Tibial artery (tissue), 4 donors: Measurements from ENCODE around the gene CCDC18.
A peak's percentile ranks its signal among the peaks of the same experiment; 100 is the strongest.

Experiments used
- DNase-seq, 2 donors: peaks; one replicate each; pipeline ENCODE4 v3.0.0-alpha.2; 2019
- H3K27ac ChIP-seq, 2 donors: fragments of 200-600 bp; sonication (generic) in 1 of 2; 1 replicate in 1 of 2; 2 replicates in 1 of 2; pipeline ENCODE4 v1.5.1; 2018 to 2019; ENCODE audit warnings: mild to moderate bottlenecking in 1 of 2
- H3K27me3 ChIP-seq, 2 donors: fragments of 200-600 bp; sonication (generic) in 1 of 2; one replicate each; pipeline versions ENCODE4 v1.5.1 to v1.6.0; 2016 to 2019
- H3K36me3 ChIP-seq, 3 donors: fragments of 200-600 bp; sonication (generic) in 2 of 3; one replicate each; pipeline ENCODE4 v1.5.1; 2016 to 2019; ENCODE audit warnings: mild to moderate bottlenecking in 2 of 3
- H3K4me1 ChIP-seq, 4 donors: fragments of 200-600 bp; sonication (generic) in 2 of 4; 1 replicate in 3 of 4; 2 replicates in 1 of 4; pipeline ENCODE4 v1.5.1; 2016 to 2019
- H3K4me3 ChIP-seq, 2 donors: fragments of 200-600 bp; sonication (generic) in 1 of 2; 1 replicate in 1 of 2; 2 replicates in 1 of 2; pipeline ENCODE4 v1.5.1; 2018 to 2019; ENCODE audit warnings: mild to moderate bottlenecking in 2 of 2
- H3K9me3 ChIP-seq, 3 donors: fragments of 200-600 bp; sonication (generic) in 1 of 3; one replicate each; pipeline ENCODE4 v1.5.1; 2016 to 2019
- CTCF ChIP-seq, 2 experiments: fragments of 200-600 bp in 1 of 2; fragments of 450-650 bp in 1 of 2; IDR thresholded peaks; one replicate each; pipeline ENCODE4 v1.5.1; 2017 to 2019; ENCODE audit warnings: antibody characterized with exemption in 2 of 2, mild to moderate bottlenecking in 1 of 2, moderate library complexity in 1 of 2
- intact Hi-C: fragments of 100-400 bp; cut with DNase I; formaldehyde crosslinking; loops from one replicate; pipeline ENCODE4 v1.15.0; 2023; ENCODE audit warnings: low total_unique reads

CCDC18 gene

GRCh38 chr1:93283496-93283895 lies 103.0 kb downstream of the CCDC18 start:
- TF ChIP-seq CTCF (IDR thresholded peaks at IDR 0.05) = no peak
- H3K9me3 ChIP-seq = no peaks in the 10 kb centered on the region
- no peak overlapping the region for H3K27ac ChIP-seq
- H3K27me3 ChIP-seq = no peaks in the 10 kb centered on the region
- H3K4me1 ChIP-seq = no peaks in the 10 kb centered on the region
- no peak for DNase-seq
- peaks cover 3 to 12% (median 4%) of the 10 kb centered on the region in 3 donors for H3K36me3 ChIP-seq
- no peak overlapping the region for H3K4me3 ChIP-seq
- intact Hi-C loops = no loop called here

GRCh38 chr1:93288558-93288957 lies 108.0 kb downstream of the CCDC18 start:
- DNase-seq = no peak
- H3K27ac ChIP-seq = no peak overlapping the region
- H3K9me3 ChIP-seq = no peaks in the 10 kb centered on the region
- no peak for TF ChIP-seq CTCF (IDR thresholded peaks at IDR 0.05)
- H3K36me3 ChIP-seq = peaks cover 5 to 25% (median 8%) of the 10 kb centered on the region in 3 donors
- H3K27me3 ChIP-seq = no peaks in the 10 kb centered on the region
- H3K4me1 ChIP-seq = no peaks in the 10 kb centered on the region
- no peak overlapping the region for H3K4me3 ChIP-seq
- intact Hi-C loops = no loop called here

- Histone ChIP-seq H3K4me3 (no peak overlapping the region), H3K9me3 (no peaks in the 10 kb centered on the region), H3K27ac (no peak overlapping the region), H3K4me1 (no peaks in the 10 kb centered on the region), H3K36me3 (peaks cover 0 to 6% (median 0%) of the 10 kb centered on the region in 3 donors), H3K27me3 (no peaks in the 10 kb centered on the region)
- TF ChIP-seq CTCF (IDR thresholded peaks at IDR 0.05) = no peak
- DNase-seq = no peak
- intact Hi-C loops = no loop called here
Observed at GRCh38 chr1:93296555-93297154, 116.1 kb downstream of the CCDC18 start.

- intact Hi-C loops = no loop called here
- Histone ChIP-seq H3K36me3 (peaks cover 0 to 6% (median 0%) of the 10 kb centered on the region in 3 donors), H3K4me1 (no peaks in the 10 kb centered on the region), H3K4me3 (no peak overlapping the region), H3K9me3 (no peaks in the 10 kb centered on the region), H3K27me3 (no peaks in the 10 kb centered on the region), H3K27ac (no peak overlapping the region)
- no peak for DNase-seq
- no peak for TF ChIP-seq CTCF (IDR thresholded peaks at IDR 0.05)
Observed at GRCh38 chr1:93301131-93301530, 120.6 kb downstream of the CCDC18 start.

GRCh38 chr1:93302078-93302477 lies 121.6 kb downstream of the CCDC18 start:
- Histone ChIP-seq H3K4me3 (no peak overlapping the region), H3K27me3 (no peaks in the 10 kb centered on the region), H3K27ac (no peak overlapping the region), H3K4me1 (no peaks in the 10 kb centered on the region), H3K9me3 (no peaks in the 10 kb centered on the region), H3K36me3 (peaks cover 0 to 6% (median 0%) of the 10 kb centered on the region in 3 donors)
- no peak for TF ChIP-seq CTCF (IDR thresholded peaks at IDR 0.05)
- no peak for DNase-seq
- intact Hi-C loops = no loop called here

GRCh38 chr1:93304716-93305138 lies 124.2 kb downstream of the CCDC18 start:
- no peak overlapping the region for H3K4me3 ChIP-seq
- H3K9me3 ChIP-seq = no peaks in the 10 kb centered on the region
- TF ChIP-seq CTCF (IDR thresholded peaks at IDR 0.05) = peak; percentile 73 to 75
- no peak overlapping the region for H3K27ac ChIP-seq
- intact Hi-C loops = no loop called here
- peaks cover 0 to 7% (median 0%) of the 10 kb centered on the region in 3 donors for H3K36me3 ChIP-seq
- DNase-seq = peak in 1 of 2 donors; percentile 33
- no peaks in the 10 kb centered on the region for H3K27me3 ChIP-seq
- H3K4me1 ChIP-seq = no peaks in the 10 kb centered on the region
